Measurements from ENCODE around the gene NR6A1. TPM values are rescaled to one million over a fixed set of nuclear protein-coding genes. Genes with fewer than 3 reads are reported as not detected.

NR6A1 gene
- total and polyA plus RNA-seq, 2 of the 13 experiments (the other 11 are each of a cell fraction or from before 2014, with no cell fraction given) = 28.1 to 31.5 TPM

GRCh38 chr9:124764774-124765438, 6.2 kb downstream of the NR6A1 start:
- 90% methylated on average over 6 of the region's 6 CpGs for WGBS (ENCODE audit: low lambda C conversion rate)
- intact Hi-C loops (cut with micrococcal nuclease; ENCODE audit: unreplicated experiment) = loop anchor here (2.0 kb wide), 1 partner anchor 52 kb away; no protein-coding TSS in a partner anchor
- CTCF ChIA-PET (ENCODE audit: low intra/inter-chr PET ratio, low total read pairs) = interaction anchor here (2.5 kb wide), 2 partner anchors 52 to 147 kb away, joined by 7 to 21 read pairs; no protein-coding TSS in a partner anchor
- no peak overlapping the region for H3K27ac ChIP-seq (ENCODE audit: extremely low read length, insufficient read depth, low read length)
- H3K9me3 ChIP-seq (ENCODE audit: low read length) = no peaks in the 10 kb centered on the region
- H3K27me3 ChIP-seq (ENCODE audit: control insufficient read depth in 1 of 2, insufficient read depth in 2 of 2, low read length in 2 of 2) = no peaks in the 10 kb centered on the region; a peak in 1 of 5 replicates
- FAIRE-seq (no peak), ATAC-seq (peak; percentile 54; the same call in 2 of the 3 replicates), DNase-seq (ENCODE audit: low spot score) (peak; percentile 32)
- POLR2A ChIA-PET = interaction anchor here (1.0 to 1.3 kb wide), 2 partner anchors 31 to 106 kb away, joined by 3 read pairs; no protein-coding TSS in a partner anchor
- TF ChIP-seq STAG1 (CRISPR knock-in tag; IDR thresholded peaks at IDR 0.05) (peak; percentile 53), ZNF749 (CRISPR knock-in tag; IDR thresholded peaks at IDR 0.05; ENCODE audit: borderline replicate concordance) (no peak), FOXP1 (IDR thresholded peaks at IDR 0.05) (no peak), FOXP1 (CRISPR knock-in tag; IDR thresholded peaks at IDR 0.05) (0 out of 2 replicates have a peak, but pooled peaks have one; percentile 22), HHEX (CRISPR knock-in tag; IDR thresholded peaks at IDR 0.05) (no peak), KLF6 (CRISPR knock-in tag; IDR thresholded peaks at IDR 0.05) (no peak), ARID3A (IDR thresholded peaks at IDR 0.05; ENCODE audit: low read depth, low read length) (no peak), NR1H2 (CRISPR knock-in tag; IDR thresholded peaks at IDR 0.05; ENCODE audit: borderline replicate concordance, low read depth) (no peak), UBTF (CRISPR knock-in tag; IDR thresholded peaks at IDR 0.05) (no peak), CTCF (CRISPR knock-in tag; IDR thresholded peaks at IDR 0.05) (peak; percentile 54), TARDBP (CRISPR knock-in tag; IDR thresholded peaks at IDR 0.05) (no peak), GATAD1 (CRISPR knock-in tag; IDR thresholded peaks at IDR 0.05) (no peak), RAD21 (CRISPR knock-in tag; IDR thresholded peaks at IDR 0.05) (0 out of 2 replicates have a peak, but pooled peaks have one; percentile 17)
- H3K9ac ChIP-seq (ENCODE audit: insufficient read depth, low read depth, low read length) = no peak overlapping the region
- no TSS peak for BruUV-seq (replicated peaks)
- H3K4me2 ChIP-seq (ENCODE audit: low read depth, low read length) = no peak overlapping the region
- in situ Hi-C loops (cut with HindIII; ENCODE audit: extremely low pct_ligation_motif_present, low pct_unique_long_range_greater_than_20kb) = no loop called here
- peaks cover 63% of the 10 kb centered on the region for H3K4me1 ChIP-seq (ENCODE audit: insufficient read depth, low read length)
- peaks cover 21% of the 10 kb centered on the region; the same call in 1 of the 2 replicates for H4K20me1 ChIP-seq (ENCODE audit: insufficient read depth, low read length)
- H3K36me3 ChIP-seq (replicated peaks in 1 of 2; ENCODE audit: control insufficient read depth in 1 of 2, insufficient read depth in 2 of 2, low read length in 2 of 2) = no peaks in the 10 kb centered on the region
- no peak overlapping the region for H2AFZ ChIP-seq (ENCODE audit: low read length)
- no peak overlapping the region for H3K4me3 ChIP-seq (replicated peaks in 1 of 3; ENCODE audit: insufficient read depth in 1 of 3, low read depth in 2 of 3, low read length in 3 of 3)
- H3K79me2 ChIP-seq (ENCODE audit: insufficient read depth, low read length) = peaks cover 97% of the 10 kb centered on the region
